ENCODE results near the gene SERPINE2.

DNA sequence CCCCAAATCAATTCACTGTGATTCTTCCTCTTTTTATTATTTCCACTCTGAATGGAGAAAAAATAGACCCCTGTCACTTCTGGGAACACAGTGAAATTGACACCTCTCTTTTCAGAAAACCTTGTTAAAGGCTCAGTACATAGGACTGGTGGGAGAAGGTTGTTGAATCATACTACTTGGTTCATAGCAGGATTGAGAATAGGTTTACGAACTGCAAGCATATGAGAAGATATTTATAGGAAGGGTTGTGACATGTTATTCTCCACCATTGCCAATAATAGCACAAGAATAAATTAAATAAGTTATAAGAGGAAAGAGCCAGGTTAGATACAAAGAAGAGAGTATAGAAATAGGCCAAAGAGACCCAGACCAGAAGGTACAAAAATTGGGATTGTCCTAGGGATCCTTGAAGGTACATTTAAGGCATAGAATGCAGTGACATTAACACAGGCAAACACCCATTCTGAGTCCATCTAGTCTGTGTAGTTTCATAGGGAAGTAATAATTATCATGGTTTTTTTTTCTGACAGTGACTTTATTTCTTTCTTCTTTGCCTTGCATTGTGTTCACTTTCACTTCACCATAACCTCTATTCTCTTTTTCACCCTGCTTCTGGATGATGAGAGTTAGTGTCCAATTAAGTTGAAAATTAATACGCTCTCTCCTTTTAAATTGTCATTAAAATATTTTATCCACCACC lies 21.8 kb upstream of the SERPINE2 start:
- TF ChIP-seq CTCF (IDR thresholded peaks at IDR 0.05; ENCODE audit: insufficient read depth, low read length, poor library complexity, severe bottlenecking) (no peak), EZH2phosphoT487 (conservative IDR thresholded peaks at IDR 0.05; ENCODE audit: low read length) (no peak)

Data from SU-DHL-6 (cell line).